ENCODE measurements around the gene MACF1. TPM values are rescaled to one million over a fixed set of nuclear protein-coding genes. Genes with fewer than 3 reads are reported as not detected.
A peak's percentile ranks its signal among the peaks of the same experiment; 100 is the strongest.

MACF1 gene
- total RNA-seq, 4 donors from 2014 or later, result 78.7 to 139 (median 113) TPM

- Histone ChIP-seq H3K9me3 (no peaks in the 10 kb centered on the region), H3K4me1 (no peaks in the 10 kb centered on the region), H3K4me3 (no peak overlapping the region), H3K27me3 (no peaks in the 10 kb centered on the region), H3K36me3 (peaks cover 0 to 51% of the 10 kb centered on the region in 2 donors), H3K27ac (no peak overlapping the region)
- DNase-seq (no peak), ATAC-seq (no peak)
- intact Hi-C loops (cut with DNase I; ENCODE audit: low total_unique reads) (no loop called here), in situ Hi-C loops (cut with MboI; ENCODE audit: low sequenced_read_pairs in 4 of 4) (no loop called here)
- TF ChIP-seq POLR2A (IDR thresholded peaks at IDR 0.05), result no peak
These were observed 175.5 kb downstream of the MACF1 start for GRCh38 chr1:39380036-39380435.

DNA sequence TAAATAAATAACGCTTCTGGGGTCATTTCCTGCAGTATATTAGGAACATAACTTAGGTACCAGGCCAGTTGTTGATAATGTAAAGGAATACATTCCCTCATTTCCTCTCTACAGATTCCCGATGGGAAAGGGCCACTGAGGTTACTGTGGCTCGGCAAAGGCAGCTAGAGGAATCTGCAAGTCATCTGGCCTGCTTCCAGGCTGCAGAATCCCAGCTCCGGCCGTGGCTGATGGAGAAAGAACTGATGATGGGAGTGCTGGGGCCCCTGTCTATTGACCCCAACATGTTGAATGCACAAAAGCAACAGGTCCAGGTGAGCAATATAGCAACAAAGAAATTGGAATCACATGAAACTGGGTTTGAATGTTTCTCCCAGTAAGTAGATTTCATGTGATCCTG is 177.3 kb downstream of the MACF1 start:
- TF ChIP-seq CTCF (IDR thresholded peaks at IDR 0.05 in 4 of 5, conservative IDR thresholded peaks at IDR 0.05 in 1 of 5) (no peak), POLR2A (IDR thresholded peaks at IDR 0.05) (no peak)
- H3K4me3 ChIP-seq, result no peak overlapping the region
- H3K9me3 ChIP-seq, result no peaks in the 10 kb centered on the region
- peaks cover 0 to 56% of the 10 kb centered on the region in 2 donors for H3K36me3 ChIP-seq
- in situ Hi-C loops (cut with MboI; ENCODE audit: low sequenced_read_pairs in 4 of 4) (no loop called here), intact Hi-C loops (cut with DNase I; ENCODE audit: low total_unique reads) (no loop called here)
- H3K27ac ChIP-seq, result peak overlapping the region in 1 of 4 donors; percentile 20
- H3K4me1 ChIP-seq, result no peaks in the 10 kb centered on the region
- H3K27me3 ChIP-seq, result no peaks in the 10 kb centered on the region
- ATAC-seq (no peak), DNase-seq (peak in 1 of 2 donors; percentile 22)

DNA sequence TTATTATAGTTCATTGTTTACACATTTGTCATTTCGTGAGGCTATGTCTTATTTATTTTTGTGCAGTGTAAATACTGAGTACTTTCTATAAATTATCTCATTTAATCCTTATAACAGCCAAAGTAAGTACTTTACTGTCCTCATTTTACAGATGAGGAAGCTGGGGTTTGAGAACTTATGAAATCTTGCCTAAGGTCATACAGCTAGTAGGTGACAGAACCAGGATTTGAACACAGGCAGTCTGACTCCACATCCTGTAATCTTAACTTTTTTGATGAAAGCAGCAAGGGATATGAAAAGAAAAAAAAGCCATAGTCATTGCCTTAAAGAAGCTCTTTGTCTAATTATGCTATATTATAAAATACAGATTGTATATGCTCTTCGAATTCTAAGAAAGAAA is 179.8 kb downstream of the MACF1 start:
- Histone ChIP-seq H3K36me3 (peaks cover 0 to 78% of the 10 kb centered on the region in 2 donors), H3K9me3 (no peaks in the 10 kb centered on the region), H3K4me1 (no peaks in the 10 kb centered on the region), H3K4me3 (no peak overlapping the region), H3K27me3 (no peaks in the 10 kb centered on the region), H3K27ac (peak overlapping the region in 1 of 4 donors; percentile 15)
- DNase-seq, result no peak
- no peak for ATAC-seq
- intact Hi-C loops (cut with DNase I; ENCODE audit: low total_unique reads), result no loop called here
- TF ChIP-seq POLR2A (IDR thresholded peaks at IDR 0.05), result no peak
- TF ChIP-seq CTCF (IDR thresholded peaks at IDR 0.05 in 4 of 5, conservative IDR thresholded peaks at IDR 0.05 in 1 of 5), result no peak
- in situ Hi-C loops (cut with MboI; ENCODE audit: low sequenced_read_pairs in 4 of 4), result no loop called here

DNA sequence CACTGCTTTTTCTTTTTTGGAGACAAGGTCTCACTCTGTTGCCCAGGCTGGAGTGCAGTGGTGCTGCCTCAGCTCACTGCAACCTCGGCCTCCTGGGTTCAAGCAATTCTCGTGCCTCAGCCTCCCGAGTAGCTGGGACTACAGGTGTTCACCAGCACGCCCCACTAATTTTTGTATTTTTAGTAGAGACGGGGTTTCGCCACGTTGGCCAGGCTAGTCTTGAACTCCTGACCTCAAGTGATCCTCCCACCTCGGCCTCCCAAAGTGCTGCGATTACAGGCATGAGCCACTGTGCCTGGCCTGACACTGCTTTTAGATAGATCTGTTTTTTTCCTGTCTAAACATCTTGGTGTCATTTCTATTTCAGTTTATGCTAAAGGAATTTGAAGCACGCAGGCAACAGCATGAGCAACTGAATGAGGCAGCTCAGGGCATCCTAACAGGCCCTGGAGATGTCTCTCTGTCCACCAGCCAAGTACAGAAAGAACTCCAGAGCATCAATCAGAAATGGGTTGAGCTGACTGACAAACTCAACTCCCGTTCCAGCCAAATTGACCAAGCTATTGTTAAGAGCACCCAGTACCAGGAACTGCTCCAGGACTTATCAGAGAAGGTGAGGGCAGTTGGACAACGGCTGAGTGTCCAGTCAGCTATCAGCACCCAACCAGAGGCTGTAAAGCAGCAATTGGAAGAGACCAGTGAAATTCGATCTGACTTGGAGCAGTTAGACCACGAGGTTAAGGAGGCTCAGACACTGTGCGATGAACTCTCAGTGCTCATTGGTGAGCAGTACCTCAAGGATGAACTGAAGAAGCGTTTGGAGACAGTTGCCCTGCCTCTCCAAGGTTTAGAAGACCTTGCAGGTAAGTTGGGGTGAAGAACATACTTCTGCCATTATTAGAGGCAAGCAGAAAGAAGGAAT is 180.8 kb downstream of the MACF1 start:
- intact Hi-C loops (cut with DNase I; ENCODE audit: low total_unique reads) (no loop called here), in situ Hi-C loops (cut with MboI; ENCODE audit: low sequenced_read_pairs in 4 of 4) (no loop called here)
- Histone ChIP-seq H3K36me3 (peaks cover 0 to 76% of the 10 kb centered on the region in 2 donors), H3K9me3 (no peaks in the 10 kb centered on the region), H3K27ac (no peak overlapping the region), H3K27me3 (no peaks in the 10 kb centered on the region), H3K4me3 (no peak overlapping the region), H3K4me1 (no peaks in the 10 kb centered on the region)
- DNase-seq, result no peak
- TF ChIP-seq CTCF (IDR thresholded peaks at IDR 0.05 in 4 of 5, conservative IDR thresholded peaks at IDR 0.05 in 1 of 5) (no peak), POLR2A (IDR thresholded peaks at IDR 0.05) (no peak)
- peak in 1 of 2 donors; percentile 55 for ATAC-seq

DNA sequence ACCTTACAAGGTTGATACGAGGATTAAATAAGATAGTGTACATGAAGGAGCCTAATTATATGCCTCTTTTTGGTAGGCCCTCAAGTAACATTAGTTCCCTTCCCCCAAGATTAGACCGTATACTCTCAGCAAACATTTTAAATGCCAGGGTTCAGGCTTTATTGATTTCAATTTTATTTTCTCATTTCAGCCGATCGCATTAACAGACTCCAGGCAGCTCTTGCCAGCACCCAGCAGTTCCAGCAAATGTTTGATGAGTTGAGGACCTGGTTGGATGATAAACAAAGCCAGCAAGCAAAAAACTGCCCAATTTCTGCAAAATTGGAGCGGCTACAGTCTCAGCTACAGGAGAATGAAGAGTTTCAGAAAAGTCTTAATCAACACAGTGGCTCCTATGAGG is 182.5 kb downstream of the MACF1 start:
- DNase-seq (no peak), ATAC-seq (no peak)
- H3K36me3 ChIP-seq, result peaks cover 0 to 63% of the 10 kb centered on the region in 2 donors
- in situ Hi-C loops (cut with MboI; ENCODE audit: low sequenced_read_pairs in 4 of 4) (no loop called here), intact Hi-C loops (cut with DNase I; ENCODE audit: low total_unique reads) (no loop called here)
- no peaks in the 10 kb centered on the region for H3K27me3 ChIP-seq
- H3K4me1 ChIP-seq, result peaks cover 10 to 12% of the 10 kb centered on the region in 2 donors
- TF ChIP-seq CTCF (IDR thresholded peaks at IDR 0.05 in 4 of 5, conservative IDR thresholded peaks at IDR 0.05 in 1 of 5) (no peak), POLR2A (IDR thresholded peaks at IDR 0.05) (no peak)
- H3K27ac ChIP-seq, result no peak overlapping the region
- H3K4me3 ChIP-seq, result no peak overlapping the region
- H3K9me3 ChIP-seq, result no peaks in the 10 kb centered on the region

Data from gastrocnemius medialis (tissue), 4 donors.